ENCODE measurements around the gene GIMAP2.

DNA sequence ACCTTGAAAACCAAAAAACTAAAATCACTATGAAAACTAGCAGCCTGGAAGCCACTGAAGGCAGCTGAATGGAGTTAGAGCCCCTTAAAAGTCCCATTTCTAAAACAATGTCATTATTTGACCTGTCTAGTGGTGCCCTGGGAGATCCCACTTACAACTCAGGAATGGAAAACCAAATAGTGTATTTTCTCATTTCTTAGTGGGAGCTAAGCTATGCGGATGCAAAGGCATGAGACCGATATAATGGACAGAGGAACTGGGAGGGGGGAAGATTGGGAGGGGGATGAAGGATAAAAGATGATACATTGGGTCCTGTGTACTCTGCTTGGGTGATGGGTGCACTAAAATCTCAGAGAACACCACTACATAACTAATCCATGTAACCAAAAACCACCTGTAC, 9.8 kb upstream of the GIMAP2 start:
- TF ChIP-seq TCF7L2 (IDR thresholded peaks at IDR 0.05; ENCODE audit: borderline replicate concordance, low read depth, low read length) (no peak), ZNF175 (tag by site-specific recombination; IDR thresholded peaks at IDR 0.05) (no peak), ZBTB17 (tag by site-specific recombination; IDR thresholded peaks at IDR 0.05) (no peak), CTCF (tag by site-specific recombination; IDR thresholded peaks at IDR 0.05) (no peak), ZNF776 (tag by site-specific recombination; IDR thresholded peaks at IDR 0.05; ENCODE audit: borderline replicate concordance) (no peak), ZNF221 (tag by site-specific recombination; IDR thresholded peaks at IDR 0.05; ENCODE audit: borderline replicate concordance) (no peak)
- TF ChIP-seq, protein P1, sequence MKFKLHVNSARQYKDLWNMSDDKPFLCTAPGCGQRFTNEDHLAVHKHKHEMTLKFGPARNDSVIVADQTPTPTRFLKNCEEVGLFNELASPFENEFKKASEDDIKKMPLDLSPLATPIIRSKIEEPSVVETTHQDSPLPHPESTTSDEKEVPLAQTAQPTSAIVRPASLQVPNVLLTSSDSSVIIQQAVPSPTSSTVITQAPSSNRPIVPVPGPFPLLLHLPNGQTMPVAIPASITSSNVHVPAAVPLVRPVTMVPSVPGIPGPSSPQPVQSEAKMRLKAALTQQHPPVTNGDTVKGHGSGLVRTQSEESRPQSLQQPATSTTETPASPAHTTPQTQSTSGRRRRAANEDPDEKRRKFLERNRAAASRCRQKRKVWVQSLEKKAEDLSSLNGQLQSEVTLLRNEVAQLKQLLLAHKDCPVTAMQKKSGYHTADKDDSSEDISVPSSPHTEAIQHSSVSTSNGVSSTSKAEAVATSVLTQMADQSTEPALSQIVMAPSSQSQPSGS (tag by site-specific recombination; IDR thresholded peaks at IDR 0.05; ENCODE audit: low read depth) = no peak
